Transverse colon (tissue), 3 donors: ENCODE measurements around the gene ABCA4.

Experiments
- CTCF ChIP-seq, 5 experiments: fragments of 200-600 bp in 3 of 5; fragments of 450-650 bp in 2 of 5; sonication (generic) in 3 of 5; IDR thresholded peaks; 1 replicate in 2 of 5; 2 replicates in 3 of 5; pipeline ENCODE4 v1.5.1; 2016 to 2017; ENCODE audit warnings: antibody characterized with exemption in 5 of 5, inconsistent platforms in 3 of 5, mild to moderate bottlenecking in 2 of 5, moderate library complexity in 1 of 5
- EP300 ChIP-seq: sonication (generic); formaldehyde crosslinking; IDR thresholded peaks from one replicate; pipeline ENCODE4 v1.6.1; 2017; ENCODE audit warnings: antibody characterized with exemption, low read depth
- POLR2A ChIP-seq: fragments of 450-650 bp; IDR thresholded peaks from one replicate; pipeline ENCODE4 v1.6.1; 2016; ENCODE audit warnings: antibody characterized with exemption, mild to moderate bottlenecking, moderate library complexity

GRCh38 chr1:93993731-93994130 lies 127.2 kb downstream of the ABCA4 start:
- TF ChIP-seq CTCF (IDR thresholded peaks at IDR 0.05): no peak
- no peak for TF ChIP-seq POLR2A
- no peak for TF ChIP-seq EP300
